Liver (tissue), 9 donors: Measurements from ENCODE around the gene ANKLE1. TPM values are rescaled to one million over a fixed set of nuclear protein-coding genes. Genes with fewer than 3 reads are reported as not detected.
A peak's percentile ranks its signal among the peaks of the same experiment; 100 is the strongest.

Experiments used
- DNase-seq: peaks from one replicate; pipeline ENCODE4 v3.0.0-alpha.2; 2017; ENCODE audit warnings: low spot score
- H3K27ac ChIP-seq, 2 donors: one replicate each; pipeline ENCODE4 v1.7.0; 2013; ENCODE audit warnings: inconsistent platforms in 2 of 2, low read length in 2 of 2, control low read depth in 1 of 2, low read depth in 1 of 2, mild to moderate bottlenecking in 1 of 2
- H3K27me3 ChIP-seq, 4 donors: one replicate each; pipeline versions ENCODE4 v1.6.1 to v1.7.0; 2013; ENCODE audit warnings: low read length in 3 of 4, inconsistent platforms in 1 of 4, mild to moderate bottlenecking in 1 of 4, moderate library complexity in 1 of 4; ENCODE audit not compliant: control insufficient read depth in 4 of 4, insufficient read depth in 4 of 4
- H3K36me3 ChIP-seq, 4 donors: one replicate each; pipeline versions ENCODE4 v1.6.1 to v1.7.0; 2013; ENCODE audit warnings: low read length in 3 of 4, mild to moderate bottlenecking in 3 of 4, low read depth in 1 of 4, moderate library complexity in 1 of 4; ENCODE audit not compliant: control insufficient read depth in 4 of 4, insufficient read depth in 3 of 4
- H3K4me1 ChIP-seq, 4 donors: one replicate each; pipeline versions ENCODE4 v1.6.1 to v1.7.0; 2013; ENCODE audit warnings: low read length in 3 of 4, mild to moderate bottlenecking in 3 of 4, moderate library complexity in 1 of 4; ENCODE audit not compliant: control insufficient read depth in 4 of 4, insufficient read depth in 4 of 4
- H3K4me3 ChIP-seq, 3 donors: one replicate each; pipeline versions ENCODE4 v1.6.1 to v1.7.0; 2013; ENCODE audit warnings: low read length in 3 of 3, control low read depth in 1 of 3, low read depth in 1 of 3, mild to moderate bottlenecking in 1 of 3
- H3K9ac ChIP-seq, 2 donors: one replicate each; pipeline ENCODE4 v1.7.0; 2013; ENCODE audit warnings: low read length in 2 of 2, mild to moderate bottlenecking in 2 of 2, moderate library complexity in 2 of 2, control low read depth in 1 of 2, low read depth in 1 of 2
- H3K9me3 ChIP-seq, 4 donors: one replicate each; pipeline versions ENCODE4 v1.6.1 to v1.7.0; 2013; ENCODE audit warnings: low read length in 3 of 4; ENCODE audit not compliant: control insufficient read depth in 4 of 4
- ATF3 ChIP-seq: IDR thresholded peaks from 2 replicates; pipeline ENCODE4 v1.6.1; 2016; ENCODE audit warnings: antibody characterized with exemption
- CTCF ChIP-seq: fragments of 150-350 bp; IDR thresholded peaks from 2 replicates; pipeline ENCODE4 v1.5.1; 2017; ENCODE audit warnings: improper control_type of control experiment, low read depth, low read length; ENCODE audit not compliant: missing input control
- EGR1 ChIP-seq, 2 donors: IDR thresholded peaks; 2 replicates each; pipeline ENCODE4 v1.6.1; 2016 to 2018; ENCODE audit warnings: antibody characterized with exemption in 2 of 2, low read depth in 2 of 2
- FOXA1 ChIP-seq: IDR thresholded peaks from 2 replicates; pipeline ENCODE4 v1.6.1; 2016; ENCODE audit warnings: antibody characterized with exemption
- FOXA2 ChIP-seq: IDR thresholded peaks from 2 replicates; pipeline ENCODE4 v1.6.1; 2016; ENCODE audit warnings: antibody characterized with exemption
- GABPA ChIP-seq, 2 donors: IDR thresholded peaks in 1 of 2; conservative IDR thresholded peaks in 1 of 2; 2 replicates each; pipeline ENCODE4 v1.6.1; 2016; ENCODE audit warnings: antibody characterized with exemption in 2 of 2, mild to moderate bottlenecking in 1 of 2, moderate library complexity in 1 of 2
- HNF4A ChIP-seq, 2 donors: conservative IDR thresholded peaks; 2 replicates each; pipeline ENCODE4 v1.6.1; 2016; ENCODE audit warnings: antibody characterized with exemption in 2 of 2, mild to moderate bottlenecking in 2 of 2
- HNF4G ChIP-seq: IDR thresholded peaks from 2 replicates; pipeline ENCODE4 v1.6.1; 2016; ENCODE audit warnings: antibody characterized with exemption
- JUND ChIP-seq, 2 donors: IDR thresholded peaks; 2 replicates each; pipeline ENCODE4 v1.6.1; 2016; ENCODE audit warnings: antibody characterized with exemption in 2 of 2
- MAX ChIP-seq: IDR thresholded peaks from 2 replicates; pipeline ENCODE4 v1.6.1; 2016; ENCODE audit warnings: antibody characterized with exemption
- NR2F2 ChIP-seq: IDR thresholded peaks from 2 replicates; pipeline ENCODE4 v1.6.1; 2016; ENCODE audit warnings: antibody characterized with exemption
- RAD21 ChIP-seq, 2 donors: IDR thresholded peaks; 2 replicates each; pipeline ENCODE4 v1.6.1; 2016; ENCODE audit warnings: antibody characterized with exemption in 2 of 2, mild to moderate bottlenecking in 2 of 2
- REST ChIP-seq: IDR thresholded peaks from 2 replicates; pipeline ENCODE4 v1.6.1; 2016; ENCODE audit warnings: antibody characterized with exemption, mild to moderate bottlenecking
- RXRA ChIP-seq, 2 donors: IDR thresholded peaks; 2 replicates each; pipeline ENCODE4 v1.6.1; 2017 to 2018; ENCODE audit warnings: antibody characterized with exemption in 2 of 2, mild to moderate bottlenecking in 1 of 2
- SP1 ChIP-seq: IDR thresholded peaks from 2 replicates; pipeline ENCODE4 v1.6.1; 2018; ENCODE audit warnings: antibody characterized with exemption, mild to moderate bottlenecking
- TAF1 ChIP-seq: conservative IDR thresholded peaks from 2 replicates; pipeline ENCODE4 v1.6.1; 2016; ENCODE audit warnings: antibody characterized with exemption, mild to moderate bottlenecking
- YY1 ChIP-seq: IDR thresholded peaks from 2 replicates; pipeline ENCODE4 v1.6.1; 2016; ENCODE audit warnings: antibody characterized with exemption, mild to moderate bottlenecking
- ZBTB33 ChIP-seq: IDR thresholded peaks from 2 replicates; pipeline ENCODE4 v1.6.1; 2016; ENCODE audit warnings: antibody characterized with exemption
- WGBS: extraction: QIAGEN DNeasy Blood & Tissue Kit; methylation state at CpG from one replicate; pipeline ENCODE4 v1.1.7; 2013; 5-methylcytosine and 5-hydroxymethylcytosine counted together
- polyA plus RNA-seq, 2 donors: library from polyadenylated mRNA; stranded (reverse) in 1 of 2; unstranded in 1 of 2; fragments of 200-250 nt in 1 of 2; fragments of >200 nt in 1 of 2; fragmentation: Nextera tagmentation in 1 of 2; extraction: Ambion mirVana in 1 of 2; gene quantifications; one replicate each; pipeline versions ENCODE4 v1.2.1 to v1.2.3, GENCODE V29; 2013 to 2015
- total RNA-seq, 2 donors: library from RNA; depleted of rRNA; stranded (reverse); fragments of >200 nt; gene quantifications; one replicate each; pipeline ENCODE4 v1.2.3, GENCODE V29; 2014
- donor health status: healthy.
- donor health status: healthy.
- donor health status: healthy.
- donor health status: healthy.
- donor health status: healthy.

Gene ANKLE1
- total and polyA plus RNA-seq, 4 donors, result 0.10 to 43.2 (median 0.29) TPM

- no peak for TF ChIP-seq ZBTB33
These were observed 27.7 kb downstream of the ANKLE1 start, which contains the start of gene DDA1 (continued) for GRCh38 chr19:17309198-17309964.

GRCh38 chr19:17309965-17310461, 28.3 kb downstream of the ANKLE1 start:
- WGBS, result 10% methylated on average over 23 of the region's 23 CpGs
- H3K27ac ChIP-seq, result peak overlapping the region; percentile 42 to 52
- TF ChIP-seq RXRA (IDR thresholded peaks at IDR 0.05) (no peak), GABPA (IDR thresholded peaks at IDR 0.05 in 1 of 2, conservative IDR thresholded peaks at IDR 0.05 in 1 of 2) (peak in 1 of 2 donors; percentile 39)
- H3K4me1 ChIP-seq, result peaks cover 0 to 44% (median 29%) of the 10 kb centered on the region in 4 donors
- peak overlapping the region; percentile 45 to 66 for H3K9ac ChIP-seq
- H3K27me3 ChIP-seq, result no peaks in the 10 kb centered on the region
- DNase-seq, result no peak
- H3K9me3 ChIP-seq, result no peaks in the 10 kb centered on the region
- peaks cover 5 to 13% (median 10%) of the 10 kb centered on the region in 4 donors for H3K36me3 ChIP-seq
- peak overlapping the region; percentile 57 to 89 (median 80) for H3K4me3 ChIP-seq

GRCh38 chr19:17311455-17312188, 29.9 kb downstream of the ANKLE1 start:
- 81% methylated on average over 11 of the region's 11 CpGs for WGBS
- no peak for DNase-seq
- peaks cover 12 to 20% (median 17%) of the 10 kb centered on the region in 4 donors for H3K36me3 ChIP-seq
- H3K27ac ChIP-seq, result no peak overlapping the region
- TF ChIP-seq FOXA2, result no peak
- TF ChIP-seq NR2F2, result no peak
- TF ChIP-seq REST, result no peak
- TF ChIP-seq ZBTB33, result no peak
- TF ChIP-seq HNF4G, result no peak
- TF ChIP-seq RAD21 (IDR thresholded peaks at IDR 0.05), result no peak
- TF ChIP-seq EGR1 (IDR thresholded peaks at IDR 0.05; ENCODE audit: low read depth in 2 of 2), result no peak
- no peak for TF ChIP-seq MAX
- no peak for TF ChIP-seq HNF4A (conservative IDR thresholded peaks at IDR 0.05)
- TF ChIP-seq GABPA (IDR thresholded peaks at IDR 0.05 in 1 of 2, conservative IDR thresholded peaks at IDR 0.05 in 1 of 2), result no peak
- no peak for TF ChIP-seq JUND (IDR thresholded peaks at IDR 0.05)
- TF ChIP-seq RXRA (IDR thresholded peaks at IDR 0.05), result no peak
- no peak for TF ChIP-seq SP1
- TF ChIP-seq ATF3, result no peak
- TF ChIP-seq CTCF, result no peak
- no peak for TF ChIP-seq TAF1
- TF ChIP-seq FOXA1, result no peak
- no peak for TF ChIP-seq YY1
- no peaks in the 10 kb centered on the region for H3K27me3 ChIP-seq
- no peaks in the 10 kb centered on the region for H3K9me3 ChIP-seq
- H3K9ac ChIP-seq, result no peak overlapping the region
- no peak overlapping the region for H3K4me3 ChIP-seq
- H3K4me1 ChIP-seq, result peaks cover 0 to 35% (median 21%) of the 10 kb centered on the region in 4 donors
